PC-3 (cell line): ENCODE measurements around the gene CCDC60.

Experiments used
- EZH2 ChIP-seq: fragments of 300-600 bp; sonication (generic); IDR thresholded peaks from one replicate; pipeline ENCODE4 v1.6.1; 2017; ENCODE audit warnings: antibody characterized with exemption, mild to moderate bottlenecking, low read length; ENCODE audit not compliant: unreplicated experiment
- EZH2phosphoT487 ChIP-seq: fragments of 300-600 bp; sonication (generic); IDR thresholded peaks from 2 replicates; pipeline ENCODE4 v1.6.1; 2018; ENCODE audit warnings: mild to moderate bottlenecking, antibody characterized with exemption, low read length, borderline replicate concordance
- TF ChIP-seq, protein P1 (sequence below): fragments of 300-600 bp; sonication (generic); conservative IDR thresholded peaks from 2 replicates; pipeline ENCODE4 v1.5.1; 2017; ENCODE audit warnings: antibody characterized with exemption, low read depth, mild to moderate bottlenecking, low read length

DNA sequence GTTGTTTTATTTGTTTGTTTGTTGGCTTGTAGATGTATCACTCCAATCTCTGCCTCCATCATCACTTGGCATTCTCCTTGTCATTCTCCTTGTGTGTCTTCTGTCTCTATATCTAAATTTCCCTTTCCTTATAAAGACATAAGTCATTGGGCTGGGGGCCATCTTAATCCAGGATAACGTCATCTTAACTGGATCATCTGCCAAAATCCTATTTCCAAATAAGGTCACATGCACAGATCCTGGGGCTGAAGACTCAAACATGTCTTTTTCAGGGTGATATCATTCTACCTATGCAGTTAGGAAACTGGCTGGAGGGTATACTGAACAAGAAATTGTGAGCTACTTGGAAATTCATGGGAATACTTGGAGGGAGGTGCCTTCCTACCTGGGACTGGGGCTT lies 8.7 kb upstream of the CCDC60 start:
- TF ChIP-seq, protein P1, sequence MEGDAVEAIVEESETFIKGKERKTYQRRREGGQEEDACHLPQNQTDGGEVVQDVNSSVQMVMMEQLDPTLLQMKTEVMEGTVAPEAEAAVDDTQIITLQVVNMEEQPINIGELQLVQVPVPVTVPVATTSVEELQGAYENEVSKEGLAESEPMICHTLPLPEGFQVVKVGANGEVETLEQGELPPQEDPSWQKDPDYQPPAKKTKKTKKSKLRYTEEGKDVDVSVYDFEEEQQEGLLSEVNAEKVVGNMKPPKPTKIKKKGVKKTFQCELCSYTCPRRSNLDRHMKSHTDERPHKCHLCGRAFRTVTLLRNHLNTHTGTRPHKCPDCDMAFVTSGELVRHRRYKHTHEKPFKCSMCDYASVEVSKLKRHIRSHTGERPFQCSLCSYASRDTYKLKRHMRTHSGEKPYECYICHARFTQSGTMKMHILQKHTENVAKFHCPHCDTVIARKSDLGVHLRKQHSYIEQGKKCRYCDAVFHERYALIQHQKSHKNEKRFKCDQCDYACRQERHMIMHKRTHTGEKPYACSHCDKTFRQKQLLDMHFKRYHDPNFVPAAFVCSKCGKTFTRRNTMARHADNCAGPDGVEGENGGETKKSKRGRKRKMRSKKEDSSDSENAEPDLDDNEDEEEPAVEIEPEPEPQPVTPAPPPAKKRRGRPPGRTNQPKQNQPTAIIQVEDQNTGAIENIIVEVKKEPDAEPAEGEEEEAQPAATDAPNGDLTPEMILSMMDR, result no peak
- TF ChIP-seq EZH2phosphoT487, result no peak
- no peak for TF ChIP-seq EZH2
